ENCODE results near the gene MDN1. TPM values are rescaled to one million over a fixed set of nuclear protein-coding genes. Genes with fewer than 3 reads are reported as not detected.

MDN1 gene
- total and polyA plus RNA-seq, 2 of the 8 experiments (the other 6 are each of a cell fraction or from before 2014, with no cell fraction given) = 53.5 to 179 TPM

DNA sequence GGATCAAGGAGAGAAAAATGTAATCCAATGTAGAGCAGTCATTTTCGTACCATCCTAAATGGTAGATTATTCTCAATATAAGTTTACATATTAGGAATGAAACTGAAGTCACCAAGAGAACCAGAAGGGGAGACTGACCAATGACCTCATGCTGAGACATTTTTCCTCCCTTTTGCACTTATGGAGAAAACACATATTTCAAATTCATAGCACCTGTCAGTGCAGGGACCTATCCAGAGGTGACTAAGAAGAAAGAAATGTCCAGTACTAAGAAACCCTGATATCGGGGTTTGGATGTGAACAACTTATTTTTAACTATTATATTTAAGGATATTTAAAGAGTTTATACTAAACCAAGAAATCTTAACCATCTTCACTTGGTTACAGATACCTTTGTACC, 164.5 kb downstream of the MDN1 start:
- Histone ChIP-seq H2BK5ac (ENCODE audit: low read depth, low read length) (no peak overlapping the region), H3K4me1 (replicated peaks in 1 of 4; ENCODE audit: control insufficient read depth in 3 of 4, insufficient read depth in 4 of 4, low read length in 3 of 4) (no peaks in the 10 kb centered on the region), H3K9ac (replicated peaks in 1 of 4; ENCODE audit: extremely low read depth in 1 of 4, low read depth in 3 of 4, low read length in 3 of 4) (no peak overlapping the region), H4K91ac (replicated peaks; ENCODE audit: insufficient read length, low read length) (no peak overlapping the region), H4K20me1 (replicated peaks in 1 of 2; ENCODE audit: control insufficient read depth in 1 of 2, insufficient read depth in 2 of 2, low read length in 2 of 2) (no peaks in the 10 kb centered on the region), H3K23me2 (ENCODE audit: low read depth, low read length) (no peaks in the 10 kb centered on the region), H2AK5ac (ENCODE audit: low read depth, low read length) (no peak overlapping the region), H3K23ac (ENCODE audit: insufficient read length) (no peak overlapping the region), H3K4me2 (ENCODE audit: insufficient read depth in 1 of 2, low read depth in 2 of 2, low read length in 2 of 2) (no peak overlapping the region), H4K5ac (ENCODE audit: insufficient read length, low read depth, low read length) (no peak overlapping the region), H2AFZ (ENCODE audit: low read length) (no peak overlapping the region), H3K4ac (replicated peaks; ENCODE audit: insufficient read length, low read depth, low read length) (no peak overlapping the region), H2BK15ac (ENCODE audit: low read length) (no peak overlapping the region), H3K18ac (ENCODE audit: extremely low read depth, low read length) (no peak overlapping the region), H3K56ac (replicated peaks; ENCODE audit: insufficient read length, low read depth, low read length) (no peak overlapping the region), H3K79me2 (ENCODE audit: control insufficient read depth in 1 of 2, insufficient read depth in 2 of 2, low read length in 2 of 2) (no peaks in the 10 kb centered on the region), H3K14ac (ENCODE audit: insufficient read length) (no peak overlapping the region), H3K27me3 (replicated peaks in 1 of 4; ENCODE audit: control insufficient read depth in 3 of 4, extremely low read depth in 1 of 4, insufficient read depth in 3 of 4, low read length in 3 of 4) (no peaks in the 10 kb centered on the region), H3K27ac (ENCODE audit: low read depth, low read length) (no peak overlapping the region), H2BK12ac (ENCODE audit: low read depth, low read length) (no peak overlapping the region), H3K9me3 (ENCODE audit: insufficient read depth in 2 of 2, low read depth in 1 of 2, low read length in 1 of 2) (no peaks in the 10 kb centered on the region), H3K4me3 (ENCODE audit: extremely low read depth in 1 of 4, insufficient read depth in 2 of 4, low read depth in 3 of 4, low read length in 4 of 4) (no peak overlapping the region), H4K8ac (ENCODE audit: extremely low read depth, insufficient read depth, low read length) (no peak overlapping the region), H2BK20ac (ENCODE audit: low read length) (no peak overlapping the region), H3K79me1 (ENCODE audit: low read depth, low read length) (no peaks in the 10 kb centered on the region), H2BK120ac (replicated peaks; ENCODE audit: low read depth, low read length) (no peak overlapping the region), H3K36me3 (ENCODE audit: control insufficient read depth in 2 of 4, insufficient read depth in 4 of 4, low read length in 3 of 4) (peaks cover 37 to 89% (median 84%) of the 10 kb centered on the region in 4 experiments)
- 92% methylated on average over 2 of the region's 2 CpGs; no CpG with 5 or more reads in 1 of the 2 experiments for WGBS, 2 experiments (ENCODE audit: extremely low coverage in 1 of 2, insufficient coverage in 1 of 2, insufficient read length in 1 of 2, insufficient replicate concordance in 2 of 2, low coverage in 1 of 2, low lambda C conversion rate in 2 of 2, missing lambda C conversion rate in 1 of 2)
- POLR2A ChIA-PET (ENCODE audit: partially characterized antibody) = no interaction called here
- CTCF ChIA-PET (ENCODE audit: partially characterized antibody) = interaction anchor here (0.7 to 0.8 kb wide), 2 partner anchors 17 to 50 kb away, joined by 4 to 8 read pairs; no protein-coding TSS in a partner anchor
- DNase-seq (ENCODE audit: low read depth in 1 of 2, low spot score in 2 of 2) (no peak), FAIRE-seq (no peak)
- TF ChIP-seq, protein P1, sequence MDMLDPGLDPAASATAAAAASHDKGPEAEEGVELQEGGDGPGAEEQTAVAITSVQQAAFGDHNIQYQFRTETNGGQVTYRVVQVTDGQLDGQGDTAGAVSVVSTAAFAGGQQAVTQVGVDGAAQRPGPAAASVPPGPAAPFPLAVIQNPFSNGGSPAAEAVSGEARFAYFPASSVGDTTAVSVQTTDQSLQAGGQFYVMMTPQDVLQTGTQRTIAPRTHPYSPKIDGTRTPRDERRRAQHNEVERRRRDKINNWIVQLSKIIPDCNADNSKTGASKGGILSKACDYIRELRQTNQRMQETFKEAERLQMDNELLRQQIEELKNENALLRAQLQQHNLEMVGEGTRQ (IDR thresholded peaks at IDR 0.05; ENCODE audit: low read length) = no peak
- TF ChIP-seq, protein P2, sequence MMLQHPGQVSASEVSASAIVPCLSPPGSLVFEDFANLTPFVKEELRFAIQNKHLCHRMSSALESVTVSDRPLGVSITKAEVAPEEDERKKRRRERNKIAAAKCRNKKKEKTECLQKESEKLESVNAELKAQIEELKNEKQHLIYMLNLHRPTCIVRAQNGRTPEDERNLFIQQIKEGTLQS (IDR thresholded peaks at IDR 0.05; ENCODE audit: insufficient read depth, low read depth, low read length) = no peak
- TF ChIP-seq EZH2 (IDR thresholded peaks at IDR 0.05; ENCODE audit: low read depth, low read length, severe bottlenecking) (no peak), RAD21 (IDR thresholded peaks at IDR 0.05 in 1 of 2, conservative IDR thresholded peaks at IDR 0.05 in 1 of 2; ENCODE audit: low read depth in 2 of 2, low read length in 2 of 2) (no peak), BCL11A (IDR thresholded peaks at IDR 0.05; ENCODE audit: low read depth in 2 of 2, low read length in 2 of 2) (no peak), TCF12 (IDR thresholded peaks at IDR 0.05; ENCODE audit: low read depth, low read length) (no peak)
